Measurements from ENCODE around the gene DESI1.

GRCh38 chr22:41661088-41661487 lies 40.2 kb upstream of the DESI1 start:
- TF ChIP-seq EZH2 (IDR thresholded peaks at IDR 0.05) (no peak), POLR2AphosphoS5 (IDR thresholded peaks at IDR 0.05; ENCODE audit: borderline replicate concordance, low read depth, low read length) (no peak), FOXP2 (optimal IDR thresholded peaks at IDR 0.05; ENCODE audit: control extremely low read depth, extremely low read length, insufficient read depth) (no peak)
